HS-27A (cell line): ENCODE data around the gene GABRG3.
"Not testable (repeated sequence)": the region's sequence is repeated elsewhere in the genome, so short reads cannot be mapped to it uniquely, and the experiment has no call there.

Experiments
- DNase-seq: peaks from one replicate; pipeline ENCODE4 v3.0.0-alpha.2; 2012; ENCODE audit warnings: low read depth, missing footprints

Gene GABRG3

GRCh38 chr15:26996250-26996649 is 25.3 kb downstream of the GABRG3 start:
- no peak for DNase-seq

- DNase-seq, result not testable (repeated sequence)
Measured at GRCh38 chr15:27003003-27003402, 32.0 kb downstream of the GABRG3 start.

GRCh38 chr15:27004226-27004625 is 33.2 kb downstream of the GABRG3 start:
- DNase-seq, result not testable (repeated sequence)

- DNase-seq, result no peak
Measured at GRCh38 chr15:27017168-27017809, 46.3 kb downstream of the GABRG3 start.

GRCh38 chr15:27019687-27020086 is 48.7 kb downstream of the GABRG3 start:
- DNase-seq, result no peak

GRCh38 chr15:27025481-27025966 is 54.5 kb downstream of the GABRG3 start:
- no peak for DNase-seq

GRCh38 chr15:27027229-27027628 is 56.2 kb downstream of the GABRG3 start:
- DNase-seq, result no peak

- no peak for DNase-seq
Measured at GRCh38 chr15:27028858-27029477, 58.0 kb downstream of the GABRG3 start.

- DNase-seq, result no peak
Measured at GRCh38 chr15:27036210-27036609, 65.2 kb downstream of the GABRG3 start.

GRCh38 chr15:27037501-27037900 is 66.5 kb downstream of the GABRG3 start:
- DNase-seq, result no peak

- DNase-seq, result no peak
Measured at GRCh38 chr15:27039152-27039551, 68.2 kb downstream of the GABRG3 start.

GRCh38 chr15:27042230-27042629 is 71.2 kb downstream of the GABRG3 start:
- DNase-seq, result no peak

GRCh38 chr15:27042646-27043045 is 71.7 kb downstream of the GABRG3 start:
- DNase-seq, result no peak

- DNase-seq, result no peak
Measured at GRCh38 chr15:27043770-27044169, 72.8 kb downstream of the GABRG3 start.

GRCh38 chr15:27045796-27046195 is 74.8 kb downstream of the GABRG3 start:
- no peak for DNase-seq

- DNase-seq, result no peak
Measured at GRCh38 chr15:27046880-27047279, 75.9 kb downstream of the GABRG3 start.

- DNase-seq, result no peak
Measured at GRCh38 chr15:27050163-27050562, 79.2 kb downstream of the GABRG3 start.

- DNase-seq, result no peak
Measured at GRCh38 chr15:27054426-27054825, 83.4 kb downstream of the GABRG3 start.

GRCh38 chr15:27057904-27058645 is 87.1 kb downstream of the GABRG3 start:
- no peak for DNase-seq

GRCh38 chr15:27058939-27059338 is 88.0 kb downstream of the GABRG3 start:
- no peak for DNase-seq

GRCh38 chr15:27059610-27060202 is 88.7 kb downstream of the GABRG3 start:
- DNase-seq, result no peak

GRCh38 chr15:27061739-27062138 is 90.8 kb downstream of the GABRG3 start:
- no peak for DNase-seq

GRCh38 chr15:27062951-27063350 is 92.0 kb downstream of the GABRG3 start:
- DNase-seq, result no peak
